Measurements from ENCODE around the gene DOCK1.

The DOCK1 gene

DNA sequence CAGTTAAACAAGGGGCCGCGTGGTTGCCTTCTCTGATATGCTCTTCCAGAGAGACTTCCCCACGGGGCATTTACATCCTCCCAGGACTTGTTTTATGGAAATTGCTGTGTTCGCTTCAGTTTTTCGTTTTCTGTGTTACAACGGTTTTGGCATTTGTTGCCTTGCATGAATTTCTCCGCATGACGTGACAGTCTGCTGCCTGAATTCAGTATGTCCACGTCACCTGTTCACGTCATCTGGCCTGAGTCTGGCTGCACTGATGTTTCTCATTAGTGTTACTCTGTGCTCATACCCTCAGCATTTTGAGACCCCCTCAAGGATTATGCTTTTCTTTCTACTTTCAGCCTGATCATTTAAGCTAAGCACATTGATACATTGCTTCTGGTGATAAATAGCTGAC, 340.2 kb downstream of the DOCK1 start:
- H3K4me3 ChIP-seq (ENCODE audit: low read depth, low read length) = no peak overlapping the region
- no peak for DNase-seq (ENCODE audit: low read depth)
- TF ChIP-seq, protein P1, sequence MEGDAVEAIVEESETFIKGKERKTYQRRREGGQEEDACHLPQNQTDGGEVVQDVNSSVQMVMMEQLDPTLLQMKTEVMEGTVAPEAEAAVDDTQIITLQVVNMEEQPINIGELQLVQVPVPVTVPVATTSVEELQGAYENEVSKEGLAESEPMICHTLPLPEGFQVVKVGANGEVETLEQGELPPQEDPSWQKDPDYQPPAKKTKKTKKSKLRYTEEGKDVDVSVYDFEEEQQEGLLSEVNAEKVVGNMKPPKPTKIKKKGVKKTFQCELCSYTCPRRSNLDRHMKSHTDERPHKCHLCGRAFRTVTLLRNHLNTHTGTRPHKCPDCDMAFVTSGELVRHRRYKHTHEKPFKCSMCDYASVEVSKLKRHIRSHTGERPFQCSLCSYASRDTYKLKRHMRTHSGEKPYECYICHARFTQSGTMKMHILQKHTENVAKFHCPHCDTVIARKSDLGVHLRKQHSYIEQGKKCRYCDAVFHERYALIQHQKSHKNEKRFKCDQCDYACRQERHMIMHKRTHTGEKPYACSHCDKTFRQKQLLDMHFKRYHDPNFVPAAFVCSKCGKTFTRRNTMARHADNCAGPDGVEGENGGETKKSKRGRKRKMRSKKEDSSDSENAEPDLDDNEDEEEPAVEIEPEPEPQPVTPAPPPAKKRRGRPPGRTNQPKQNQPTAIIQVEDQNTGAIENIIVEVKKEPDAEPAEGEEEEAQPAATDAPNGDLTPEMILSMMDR (IDR thresholded peaks at IDR 0.05; ENCODE audit: low read depth, low read length) = no peak
- TF ChIP-seq, protein P2, sequence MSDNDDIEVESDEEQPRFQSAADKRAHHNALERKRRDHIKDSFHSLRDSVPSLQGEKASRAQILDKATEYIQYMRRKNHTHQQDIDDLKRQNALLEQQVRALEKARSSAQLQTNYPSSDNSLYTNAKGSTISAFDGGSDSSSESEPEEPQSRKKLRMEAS (IDR thresholded peaks at IDR 0.05; ENCODE audit: low read depth, low read length) = no peak
- TF ChIP-seq POLR2A (IDR thresholded peaks at IDR 0.05; ENCODE audit: extremely low read depth, insufficient read length) = no peak

DNA sequence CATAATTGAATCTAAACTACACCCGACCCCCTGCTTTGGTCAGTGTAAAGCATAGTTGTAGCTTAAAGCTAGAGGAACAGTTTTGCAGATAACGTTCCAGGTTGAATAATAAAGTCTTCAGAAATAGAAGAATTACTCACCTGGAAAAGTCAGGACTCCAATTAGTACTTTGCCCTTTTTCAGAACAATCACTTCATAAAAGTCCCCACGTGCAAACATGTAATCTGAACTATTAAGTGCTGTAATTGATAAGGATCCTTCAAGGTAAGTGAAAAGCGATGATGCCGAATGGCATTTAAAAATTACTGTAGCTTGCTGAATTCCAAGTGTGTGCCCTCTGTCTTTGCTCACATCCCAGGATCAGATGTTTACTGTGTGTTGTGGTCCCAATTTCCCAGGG, 344.8 kb downstream of the DOCK1 start:
- TF ChIP-seq MYC (IDR thresholded peaks at IDR 0.05; ENCODE audit: low read depth, low read length) = no peak
- TF ChIP-seq POLR2A (IDR thresholded peaks at IDR 0.05; ENCODE audit: extremely low read depth, insufficient read length) = no peak
- TF ChIP-seq, protein P2 (IDR thresholded peaks at IDR 0.05; ENCODE audit: low read depth, low read length) = no peak
- TF ChIP-seq, protein P1 (IDR thresholded peaks at IDR 0.05; ENCODE audit: low read depth, low read length) = no peak

DNA sequence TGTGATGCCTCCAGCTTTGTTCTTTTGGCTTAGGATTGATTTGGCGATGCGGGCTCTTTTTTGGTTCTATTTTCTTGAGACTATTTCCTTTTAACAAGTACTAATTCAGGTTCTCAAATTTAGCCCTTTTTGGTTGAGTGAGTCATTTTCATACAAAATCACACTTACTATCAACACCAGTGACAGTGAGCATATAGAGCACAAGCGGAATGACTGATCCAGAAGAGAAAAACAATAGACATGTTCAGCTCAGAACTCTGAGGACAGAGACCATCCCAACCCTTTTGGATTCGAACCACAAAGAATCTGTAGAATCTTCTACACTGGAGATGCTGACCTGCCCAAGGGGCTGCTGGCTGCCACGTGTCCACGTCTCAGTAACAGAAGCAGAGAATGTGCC, 347.6 kb downstream of the DOCK1 start:
- no peak overlapping the region for H3K4me3 ChIP-seq (ENCODE audit: low read depth, low read length)
- no peak for DNase-seq (ENCODE audit: low read depth)
- no peak for TF ChIP-seq MYC (IDR thresholded peaks at IDR 0.05; ENCODE audit: low read depth, low read length)
- no peak for TF ChIP-seq POLR2A (IDR thresholded peaks at IDR 0.05; ENCODE audit: extremely low read depth, insufficient read length)
- TF ChIP-seq, protein P2 (IDR thresholded peaks at IDR 0.05; ENCODE audit: low read depth, low read length) = no peak
- TF ChIP-seq, protein P1 (IDR thresholded peaks at IDR 0.05; ENCODE audit: low read depth, low read length) = no peak

More for the DNA sequence above, 344.8 kb downstream of the DOCK1 start:
- DNase-seq (ENCODE audit: low read depth) = no peak
- H3K4me3 ChIP-seq (ENCODE audit: low read depth, low read length) = no peak overlapping the region

DNA sequence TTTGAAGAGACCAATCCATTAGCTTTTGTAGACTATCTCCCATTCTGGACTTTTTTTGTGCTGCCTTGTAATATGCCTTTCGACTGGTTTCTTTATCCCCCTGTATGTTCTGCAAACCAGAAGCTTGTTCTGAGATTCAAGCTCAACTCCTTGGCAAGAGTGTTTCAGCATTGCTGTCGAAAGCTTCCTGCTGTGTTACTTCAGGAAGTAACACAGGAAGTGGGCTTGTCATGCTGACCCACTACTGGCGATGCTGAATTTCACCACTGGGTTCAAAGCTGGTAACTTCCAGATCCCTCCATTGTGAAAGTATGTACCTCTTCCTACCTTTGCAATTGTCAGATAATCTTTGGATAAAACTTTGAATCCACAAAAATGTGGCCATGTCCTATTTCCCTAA, 349.0 kb downstream of the DOCK1 start:
- peak; percentile 10 for DNase-seq (ENCODE audit: low read depth)
- H3K4me3 ChIP-seq (ENCODE audit: low read depth, low read length) = no peak overlapping the region
- no peak for TF ChIP-seq MYC (IDR thresholded peaks at IDR 0.05; ENCODE audit: low read depth, low read length)
- TF ChIP-seq POLR2A (IDR thresholded peaks at IDR 0.05; ENCODE audit: extremely low read depth, insufficient read length) = no peak
- TF ChIP-seq, protein P2 (IDR thresholded peaks at IDR 0.05; ENCODE audit: low read depth, low read length) = no peak
- TF ChIP-seq, protein P1 (IDR thresholded peaks at IDR 0.05; ENCODE audit: low read depth, low read length) = no peak

DNA sequence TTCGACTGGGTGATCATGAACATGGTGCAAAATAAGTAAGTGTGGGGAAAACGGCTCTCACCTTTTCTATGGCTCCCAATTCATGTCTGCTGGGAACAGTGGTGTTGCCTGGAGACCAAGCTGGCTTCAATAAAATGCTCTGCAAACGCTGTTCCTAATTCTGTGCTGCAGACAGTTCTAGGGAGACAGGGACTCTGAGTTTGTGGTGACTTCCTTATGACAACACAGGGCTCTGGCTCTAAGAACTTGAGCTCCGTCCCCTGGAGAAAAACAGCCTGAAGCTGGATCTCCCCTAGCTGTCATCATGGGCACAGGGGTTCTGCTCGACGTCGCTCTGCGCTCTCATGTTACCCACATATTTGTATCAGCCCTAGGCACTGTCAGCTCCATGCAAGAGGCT, 352.2 kb downstream of the DOCK1 start:
- DNase-seq (ENCODE audit: low read depth) = no peak
- no peak overlapping the region for H3K4me3 ChIP-seq (ENCODE audit: low read depth, low read length)
- TF ChIP-seq, protein P2 (IDR thresholded peaks at IDR 0.05; ENCODE audit: low read depth, low read length) = no peak
- TF ChIP-seq, protein P1 (IDR thresholded peaks at IDR 0.05; ENCODE audit: low read depth, low read length) = no peak
- TF ChIP-seq MYC (IDR thresholded peaks at IDR 0.05; ENCODE audit: low read depth, low read length) = no peak
- TF ChIP-seq POLR2A (IDR thresholded peaks at IDR 0.05; ENCODE audit: extremely low read depth, insufficient read length) = no peak

DNA sequence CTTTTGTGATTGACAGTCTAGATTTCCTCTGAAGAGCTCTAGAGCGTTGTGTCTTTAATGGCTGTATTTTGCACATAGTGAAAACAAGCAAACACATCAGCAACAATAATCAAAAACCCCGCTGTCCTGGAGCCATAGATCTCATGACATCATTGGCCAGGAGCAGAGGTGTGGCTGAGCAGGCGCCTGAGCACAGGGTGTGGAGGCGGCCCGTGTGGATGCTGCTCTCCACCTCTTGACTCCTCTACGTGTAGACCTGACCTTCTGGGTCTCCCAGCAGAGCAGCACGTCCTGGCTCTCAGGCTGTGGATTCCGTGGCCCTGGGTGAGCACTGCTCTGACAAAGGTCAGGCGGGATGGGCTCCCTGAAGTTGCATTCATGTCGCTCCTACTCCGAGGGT, 354.1 kb downstream of the DOCK1 start:
- H3K4me3 ChIP-seq (ENCODE audit: low read depth, low read length) = no peak overlapping the region
- DNase-seq (ENCODE audit: low read depth) = no peak
- no peak for TF ChIP-seq POLR2A (IDR thresholded peaks at IDR 0.05; ENCODE audit: extremely low read depth, insufficient read length)
- no peak for TF ChIP-seq MYC (IDR thresholded peaks at IDR 0.05; ENCODE audit: low read depth, low read length)
- TF ChIP-seq, protein P2 (IDR thresholded peaks at IDR 0.05; ENCODE audit: low read depth, low read length) = no peak
- TF ChIP-seq, protein P1 (IDR thresholded peaks at IDR 0.05; ENCODE audit: low read depth, low read length) = no peak

Measured in NB4 (cell line).